ENCODE measurements around the gene YLPM1.

The YLPM1 gene

DNA sequence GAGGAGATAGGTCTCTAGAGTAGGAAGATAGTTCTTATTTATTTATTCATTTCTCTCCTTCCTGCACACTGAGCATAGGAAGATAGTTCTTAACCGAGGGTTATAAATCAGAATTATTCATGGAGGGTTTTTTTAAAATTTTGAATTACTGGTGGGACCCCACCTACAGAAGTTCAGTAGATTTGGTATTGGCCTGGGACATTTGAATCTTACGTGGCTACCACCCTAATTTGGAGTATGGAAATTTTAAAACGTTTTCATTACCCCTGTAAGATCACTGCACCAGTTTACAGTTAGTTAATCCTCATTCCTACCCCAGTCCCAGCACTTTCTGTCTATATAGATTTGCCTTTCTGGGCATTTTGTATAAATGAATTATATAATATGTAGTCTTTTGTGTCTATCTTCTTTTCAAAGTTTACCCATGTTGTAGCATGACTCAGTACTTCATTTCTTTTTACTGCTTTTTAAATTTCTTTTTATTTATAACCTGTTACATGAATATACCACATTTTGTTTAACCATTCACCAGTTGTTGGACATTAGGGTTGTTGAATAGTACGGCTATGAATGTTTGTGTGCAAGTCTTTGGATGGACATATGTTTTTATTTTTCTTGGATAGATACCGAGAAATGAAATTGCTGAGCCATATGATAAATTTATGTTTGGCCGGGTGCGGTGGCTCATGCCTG lies 44.9 kb downstream of the YLPM1 start:
- POLR2A ChIA-PET: no interaction called here
- Histone ChIP-seq H3K4me3 (ENCODE audit: low read depth, low read length) (no peak overlapping the region), H3K9me3 (ENCODE audit: control insufficient read depth, insufficient read depth, low read depth, low read length) (no peaks in the 10 kb centered on the region), H3K36me3 (ENCODE audit: control insufficient read depth in 2 of 2, insufficient read depth in 1 of 2, low read length in 2 of 2) (peaks cover 75 to 79% of the 10 kb centered on the region in 2 experiments), H3K4me1 (ENCODE audit: control insufficient read depth, insufficient read depth, low read length) (no peaks in the 10 kb centered on the region), H3K27ac (ENCODE audit: extremely low read depth, low read depth, low read length) (no peak overlapping the region)
- TF ChIP-seq, protein P1, sequence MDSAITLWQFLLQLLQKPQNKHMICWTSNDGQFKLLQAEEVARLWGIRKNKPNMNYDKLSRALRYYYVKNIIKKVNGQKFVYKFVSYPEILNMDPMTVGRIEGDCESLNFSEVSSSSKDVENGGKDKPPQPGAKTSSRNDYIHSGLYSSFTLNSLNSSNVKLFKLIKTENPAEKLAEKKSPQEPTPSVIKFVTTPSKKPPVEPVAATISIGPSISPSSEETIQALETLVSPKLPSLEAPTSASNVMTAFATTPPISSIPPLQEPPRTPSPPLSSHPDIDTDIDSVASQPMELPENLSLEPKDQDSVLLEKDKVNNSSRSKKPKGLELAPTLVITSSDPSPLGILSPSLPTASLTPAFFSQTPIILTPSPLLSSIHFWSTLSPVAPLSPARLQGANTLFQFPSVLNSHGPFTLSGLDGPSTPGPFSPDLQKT (IDR thresholded peaks at IDR 0.05; ENCODE audit: borderline replicate concordance, low read depth, low read length): no peak
- no peak for TF ChIP-seq ZNF132 (tag by site-specific recombination; IDR thresholded peaks at IDR 0.05; ENCODE audit: borderline replicate concordance)
- no peak for TF ChIP-seq ZNF76 (tag by site-specific recombination; IDR thresholded peaks at IDR 0.05; ENCODE audit: borderline replicate concordance, low read depth)
- no peak for TF ChIP-seq HOXD13 (CRISPR knock-in tag; IDR thresholded peaks at IDR 0.05; ENCODE audit: borderline replicate concordance)
- TF ChIP-seq ZIC2 (tag by site-specific recombination; IDR thresholded peaks at IDR 0.05): no peak
- TF ChIP-seq, protein P2, sequence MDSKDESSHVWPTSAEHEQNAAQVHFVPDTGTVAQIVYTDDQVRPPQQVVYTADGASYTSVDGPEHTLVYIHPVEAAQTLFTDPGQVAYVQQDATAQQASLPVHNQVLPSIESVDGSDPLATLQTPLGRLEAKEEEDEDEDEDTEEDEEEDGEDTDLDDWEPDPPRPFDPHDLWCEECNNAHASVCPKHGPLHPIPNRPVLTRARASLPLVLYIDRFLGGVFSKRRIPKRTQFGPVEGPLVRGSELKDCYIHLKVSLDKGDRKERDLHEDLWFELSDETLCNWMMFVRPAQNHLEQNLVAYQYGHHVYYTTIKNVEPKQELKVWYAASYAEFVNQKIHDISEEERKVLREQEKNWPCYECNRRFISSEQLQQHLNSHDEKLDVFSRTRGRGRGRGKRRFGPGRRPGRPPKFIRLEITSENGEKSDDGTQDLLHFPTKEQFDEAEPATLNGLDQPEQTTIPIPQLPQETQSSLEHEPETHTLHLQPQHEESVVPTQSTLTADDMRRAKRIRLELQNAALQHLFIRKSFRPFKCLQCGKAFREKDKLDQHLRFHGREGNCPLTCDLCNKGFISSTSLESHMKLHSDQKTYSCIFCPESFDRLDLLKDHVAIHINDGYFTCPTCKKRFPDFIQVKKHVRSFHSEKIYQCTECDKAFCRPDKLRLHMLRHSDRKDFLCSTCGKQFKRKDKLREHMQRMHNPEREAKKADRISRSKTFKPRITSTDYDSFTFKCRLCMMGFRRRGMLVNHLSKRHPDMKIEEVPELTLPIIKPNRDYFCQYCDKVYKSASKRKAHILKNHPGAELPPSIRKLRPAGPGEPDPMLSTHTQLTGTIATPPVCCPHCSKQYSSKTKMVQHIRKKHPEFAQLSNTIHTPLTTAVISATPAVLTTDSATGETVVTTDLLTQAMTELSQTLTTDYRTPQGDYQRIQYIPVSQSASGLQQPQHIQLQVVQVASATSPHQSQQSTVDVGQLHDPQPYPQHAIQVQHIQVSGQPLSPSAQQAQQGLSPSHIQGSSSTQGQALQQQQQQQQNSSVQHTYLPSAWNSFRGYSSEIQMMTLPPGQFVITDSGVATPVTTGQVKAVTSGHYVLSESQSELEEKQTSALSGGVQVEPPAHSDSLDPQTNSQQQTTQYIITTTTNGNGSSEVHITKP (tag by site-specific recombination; IDR thresholded peaks at IDR 0.05): no peak
- TF ChIP-seq RBAK (tag by site-specific recombination; IDR thresholded peaks at IDR 0.05): no peak
- TF ChIP-seq ZNF600 (tag by site-specific recombination; IDR thresholded peaks at IDR 0.05): no peak
- no peak for TF ChIP-seq ZNF138 (tag by site-specific recombination; IDR thresholded peaks at IDR 0.05; ENCODE audit: borderline replicate concordance)
- no peak for TF ChIP-seq ZFP69B (tag by site-specific recombination; IDR thresholded peaks at IDR 0.05)
- no peak for TF ChIP-seq ZNF10 (tag by site-specific recombination; IDR thresholded peaks at IDR 0.05)
- TF ChIP-seq ZNF354C (tag by site-specific recombination; IDR thresholded peaks at IDR 0.05; ENCODE audit: borderline replicate concordance, low read depth): no peak
- no peak for TF ChIP-seq ZNF416 (tag by site-specific recombination; IDR thresholded peaks at IDR 0.05)
- TF ChIP-seq ZNF777 (tag by site-specific recombination; IDR thresholded peaks at IDR 0.05; ENCODE audit: borderline replicate concordance): no peak
- no peak for TF ChIP-seq ZNF2 (tag by site-specific recombination; IDR thresholded peaks at IDR 0.05)
- TF ChIP-seq KLF16 (tag by site-specific recombination; IDR thresholded peaks at IDR 0.05): no peak
- CTCF ChIA-PET: no interaction called here

DNA sequence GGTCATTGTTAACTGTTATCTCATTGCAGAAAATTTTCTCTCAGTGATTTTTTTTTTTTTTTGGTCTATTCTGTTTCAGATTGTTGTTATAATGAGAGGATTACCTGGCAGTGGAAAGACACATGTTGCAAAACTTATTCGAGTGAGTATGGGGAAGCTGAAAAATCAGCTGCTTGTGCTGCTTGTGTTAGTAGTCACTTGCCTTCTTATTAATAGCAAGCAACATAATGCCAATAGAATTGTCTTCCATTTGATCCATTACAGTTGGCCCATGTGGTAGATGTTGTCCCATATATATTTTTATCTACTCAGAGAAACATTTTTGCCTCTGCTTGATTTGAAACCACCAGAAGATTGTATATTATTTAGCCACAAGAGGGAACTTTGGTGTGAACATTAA lies 53.0 kb downstream of the YLPM1 start:
- no peaks in the 10 kb centered on the region for H3K4me1 ChIP-seq (ENCODE audit: control insufficient read depth, insufficient read depth, low read length)
- no peaks in the 10 kb centered on the region for H3K9me3 ChIP-seq (ENCODE audit: control insufficient read depth, insufficient read depth, low read depth, low read length)
- H3K27ac ChIP-seq (ENCODE audit: extremely low read depth, low read depth, low read length): no peak overlapping the region
- CTCF ChIA-PET: no interaction called here
- no peak overlapping the region for H3K4me3 ChIP-seq (ENCODE audit: low read depth, low read length)
- POLR2A ChIA-PET: no interaction called here
- H3K36me3 ChIP-seq (ENCODE audit: control insufficient read depth in 2 of 2, insufficient read depth in 1 of 2, low read length in 2 of 2): peaks cover 95 to 96% of the 10 kb centered on the region in 2 experiments
- TF ChIP-seq, protein P3, sequence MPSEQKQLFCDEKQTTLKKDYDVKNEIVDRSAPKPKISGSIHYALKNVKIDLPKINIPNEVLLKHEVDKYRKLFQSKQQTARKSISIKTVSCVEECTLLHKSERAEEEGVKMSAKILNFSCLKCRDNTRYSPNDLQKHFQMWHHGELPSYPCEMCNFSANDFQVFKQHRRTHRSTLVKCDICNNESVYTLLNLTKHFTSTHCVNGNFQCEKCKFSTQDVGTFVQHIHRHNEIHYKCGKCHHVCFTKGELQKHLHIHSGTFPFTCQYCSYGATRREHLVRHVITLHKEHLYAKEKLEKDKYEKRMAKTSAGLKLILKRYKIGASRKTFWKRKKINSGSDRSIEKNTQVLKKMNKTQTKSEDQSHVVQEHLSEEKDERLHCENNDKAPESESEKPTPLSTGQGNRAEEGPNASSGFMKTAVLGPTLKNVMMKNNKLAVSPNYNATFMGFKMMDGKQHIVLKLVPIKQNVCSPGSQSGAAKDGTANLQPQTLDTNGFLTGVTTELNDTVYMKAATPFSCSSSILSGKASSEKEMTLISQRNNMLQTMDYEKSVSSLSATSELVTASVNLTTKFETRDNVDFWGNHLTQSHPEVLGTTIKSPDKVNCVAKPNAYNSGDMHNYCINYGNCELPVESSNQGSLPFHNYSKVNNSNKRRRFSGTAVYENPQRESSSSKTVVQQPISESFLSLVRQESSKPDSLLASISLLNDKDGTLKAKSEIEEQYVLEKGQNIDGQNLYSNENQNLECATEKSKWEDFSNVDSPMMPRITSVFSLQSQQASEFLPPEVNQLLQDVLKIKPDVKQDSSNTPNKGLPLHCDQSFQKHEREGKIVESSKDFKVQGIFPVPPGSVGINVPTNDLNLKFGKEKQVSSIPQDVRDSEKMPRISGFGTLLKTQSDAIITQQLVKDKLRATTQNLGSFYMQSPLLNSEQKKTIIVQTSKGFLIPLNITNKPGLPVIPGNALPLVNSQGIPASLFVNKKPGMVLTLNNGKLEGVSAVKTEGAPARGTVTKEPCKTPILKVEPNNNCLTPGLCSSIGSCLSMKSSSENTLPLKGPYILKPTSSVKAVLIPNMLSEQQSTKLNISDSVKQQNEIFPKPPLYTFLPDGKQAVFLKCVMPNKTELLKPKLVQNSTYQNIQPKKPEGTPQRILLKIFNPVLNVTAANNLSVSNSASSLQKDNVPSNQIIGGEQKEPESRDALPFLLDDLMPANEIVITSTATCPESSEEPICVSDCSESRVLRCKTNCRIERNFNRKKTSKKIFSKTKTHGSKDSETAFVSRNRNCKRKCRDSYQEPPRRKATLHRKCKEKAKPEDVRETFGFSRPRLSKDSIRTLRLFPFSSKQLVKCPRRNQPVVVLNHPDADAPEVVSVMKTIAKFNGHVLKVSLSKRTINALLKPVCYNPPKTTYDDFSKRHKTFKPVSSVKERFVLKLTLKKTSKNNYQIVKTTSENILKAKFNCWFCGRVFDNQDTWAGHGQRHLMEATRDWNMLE (tag by site-specific recombination; conservative IDR thresholded peaks at IDR 0.05; ENCODE audit: low read depth): no peak
- TF ChIP-seq, protein P4, sequence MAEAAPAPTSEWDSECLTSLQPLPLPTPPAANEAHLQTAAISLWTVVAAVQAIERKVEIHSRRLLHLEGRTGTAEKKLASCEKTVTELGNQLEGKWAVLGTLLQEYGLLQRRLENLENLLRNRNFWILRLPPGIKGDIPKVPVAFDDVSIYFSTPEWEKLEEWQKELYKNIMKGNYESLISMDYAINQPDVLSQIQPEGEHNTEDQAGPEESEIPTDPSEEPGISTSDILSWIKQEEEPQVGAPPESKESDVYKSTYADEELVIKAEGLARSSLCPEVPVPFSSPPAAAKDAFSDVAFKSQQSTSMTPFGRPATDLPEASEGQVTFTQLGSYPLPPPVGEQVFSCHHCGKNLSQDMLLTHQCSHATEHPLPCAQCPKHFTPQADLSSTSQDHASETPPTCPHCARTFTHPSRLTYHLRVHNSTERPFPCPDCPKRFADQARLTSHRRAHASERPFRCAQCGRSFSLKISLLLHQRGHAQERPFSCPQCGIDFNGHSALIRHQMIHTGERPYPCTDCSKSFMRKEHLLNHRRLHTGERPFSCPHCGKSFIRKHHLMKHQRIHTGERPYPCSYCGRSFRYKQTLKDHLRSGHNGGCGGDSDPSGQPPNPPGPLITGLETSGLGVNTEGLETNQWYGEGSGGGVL (tag by site-specific recombination; IDR thresholded peaks at IDR 0.05): no peak
- TF ChIP-seq ZNF670 (tag by site-specific recombination; IDR thresholded peaks at IDR 0.05; ENCODE audit: low read depth): no peak
- TF ChIP-seq ZSCAN16 (tag by site-specific recombination; IDR thresholded peaks at IDR 0.05): no peak
- TF ChIP-seq, protein P1 (IDR thresholded peaks at IDR 0.05; ENCODE audit: borderline replicate concordance, low read depth, low read length): no peak

Measured in HEK293 (cell line).